Epithelial cell of umbilical artery (primary cell): ENCODE data around the gene DYNLT1. TPM values are rescaled to one million over a fixed set of nuclear protein-coding genes. Genes with fewer than 3 reads are reported as not detected.

ENCODE experiments used
- total RNA-seq: library from RNA; depleted of rRNA; stranded (reverse); fragments of >200 nt; gene quantifications from 2 replicates; pipeline ENCODE4 v1.2.3, GENCODE V29; 2014

Gene DYNLT1
- total RNA-seq, result 122 and 155 TPM in 2 replicates

GRCh38 chr6:158644231-158645063, at the start of gene DYNLT1:
DYNLT1 (minus strand) TSS chr6:158644743; CDS start chr6:158644708, 35 bp downstream.

GRCh38 chr6:158649289-158650143, 5.0 kb upstream of the DYNLT1 start, which contains the start of gene SYTL3:
SYTL3 (plus strand) TSS chr6:158650054; CDS start chr6:158663269, 13,215 bp downstream.

Other genes starting within 250 kb of the DYNLT1 start
- gene TMEM181, start 84.7 kb downstream of the DYNLT1 start, total RNA-seq, result 42.6 and 52.6 TPM in 2 replicates
- 0.46 and 0.65 TPM in 2 replicates for gene SYTL3, start 5.3 kb upstream of the DYNLT1 start, total RNA-seq
- gene EZR, start 174.6 kb upstream of the DYNLT1 start, total RNA-seq, result 95.2 and 169 TPM in 2 replicates